Transverse colon (tissue), 4 donors: ENCODE measurements around the gene ATP9A. TPM values are rescaled to one million over a fixed set of nuclear protein-coding genes. Genes with fewer than 3 reads are reported as not detected.

Experiments used
- DNase-seq: peaks from one replicate; pipeline ENCODE4 v3.0.0-alpha.2; 2019
- H3K27ac ChIP-seq, 4 donors: fragments of 200-600 bp; sonication (generic); 2 replicates each; pipeline ENCODE4 v1.5.1; 2016 to 2018; ENCODE audit warnings: inconsistent platforms in 4 of 4
- H3K27me3 ChIP-seq: fragments of 200-600 bp; sonication (generic); 2 replicates; pipeline ENCODE4 v1.5.1; 2017; ENCODE audit warnings: inconsistent platforms
- H3K36me3 ChIP-seq, 4 donors: fragments of 200-600 bp; sonication (generic); 2 replicates each; pipeline ENCODE4 v1.5.1; 2017 to 2019; ENCODE audit warnings: inconsistent platforms in 4 of 4
- H3K4me1 ChIP-seq, 4 donors: fragments of 200-600 bp; sonication (generic); 2 replicates each; pipeline ENCODE4 v1.5.1; 2017 to 2020; ENCODE audit warnings: inconsistent platforms in 4 of 4
- H3K4me3 ChIP-seq, 4 donors: fragments of 200-600 bp; sonication (generic); 1 replicate in 1 of 4; 2 replicates in 3 of 4; pipeline versions ENCODE4 v1.5.1 to v1.6.1; 2017 to 2019; ENCODE audit warnings: inconsistent platforms in 4 of 4
- H3K9me3 ChIP-seq, 2 donors: fragments of 200-600 bp; sonication (generic); 2 replicates each; pipeline ENCODE4 v1.5.1; 2017 to 2019; ENCODE audit warnings: inconsistent platforms in 2 of 2
- CTCF ChIP-seq, 5 experiments: fragments of 200-600 bp in 3 of 5; fragments of 450-650 bp in 2 of 5; sonication (generic) in 3 of 5; IDR thresholded peaks; 1 replicate in 2 of 5; 2 replicates in 3 of 5; pipeline ENCODE4 v1.5.1; 2016 to 2017; ENCODE audit warnings: antibody characterized with exemption in 5 of 5, inconsistent platforms in 3 of 5, mild to moderate bottlenecking in 2 of 5, moderate library complexity in 1 of 5
- EP300 ChIP-seq: sonication (generic); formaldehyde crosslinking; IDR thresholded peaks from one replicate; pipeline ENCODE4 v1.6.1; 2017; ENCODE audit warnings: antibody characterized with exemption, low read depth
- POLR2A ChIP-seq: fragments of 450-650 bp; IDR thresholded peaks from one replicate; pipeline ENCODE4 v1.6.1; 2016; ENCODE audit warnings: antibody characterized with exemption, mild to moderate bottlenecking, moderate library complexity
- POLR2AphosphoS5 ChIP-seq, 3 donors: sonication (generic); formaldehyde crosslinking; IDR thresholded peaks; one replicate each; pipeline ENCODE4 v1.6.1; 2016; ENCODE audit warnings: antibody characterized with exemption in 3 of 3
- WGBS, 2 donors: methylation state at CpG; one replicate each; pipeline ENCODE4 v1.1.5; 2018; ENCODE audit warnings: low coverage in 1 of 2; 5-methylcytosine and 5-hydroxymethylcytosine counted together
- in situ Hi-C, 4 donors: fragments of 200-750 bp; cut with MboI; loops; one replicate each; pipeline versions ENCODE4 v1.15.0 to v1.15.1; 2017; ENCODE audit warnings: low sequenced_read_pairs in 3 of 4, low pct_ligation_motif_present in 1 of 4, low pct_unique_long_range_greater_than_20kb in 1 of 4
- intact Hi-C: fragments of 100-400 bp; cut with DNase I; formaldehyde crosslinking; loops from one replicate; pipeline ENCODE4 v1.15.1; 2023; ENCODE audit warnings: low total_unique reads
- total RNA-seq, 4 donors: library from RNA; depleted of rRNA; stranded (reverse); fragments of >200 nt; gene quantifications; one replicate each; pipeline ENCODE4 v1.1.0, GENCODE V29; 2016

ATP9A gene
- total RNA-seq, 4 donors from 2014 or later: 66.3 to 93.0 (median 78.9) TPM

GRCh38 chr20:51581571-51581970, 186.6 kb downstream of the ATP9A start:
- H3K9me3 ChIP-seq: no peaks in the 10 kb centered on the region
- TF ChIP-seq EP300: no peak
- no peak for TF ChIP-seq CTCF (IDR thresholded peaks at IDR 0.05)
- TF ChIP-seq POLR2AphosphoS5 (IDR thresholded peaks at IDR 0.05): no peak
- no peak for TF ChIP-seq POLR2A
- intact Hi-C loops: no loop called here
- no peaks in the 10 kb centered on the region for H3K27me3 ChIP-seq
- no peaks in the 10 kb centered on the region for H3K4me1 ChIP-seq
- no peak overlapping the region for H3K27ac ChIP-seq
- DNase-seq: no peak
- in situ Hi-C loops: loop anchor here in 2 of 4 donors (25.0 kb wide), 2 partner anchors 194 to 594 kb away; no protein-coding TSS in a partner anchor
- H3K4me3 ChIP-seq: no peak overlapping the region
- H3K36me3 ChIP-seq: no peaks in the 10 kb centered on the region

- H3K9me3 ChIP-seq: no peaks in the 10 kb centered on the region
- H3K4me1 ChIP-seq: no peaks in the 10 kb centered on the region
- H3K36me3 ChIP-seq: no peaks in the 10 kb centered on the region
- H3K4me3 ChIP-seq: no peak overlapping the region
- in situ Hi-C loops (loop anchor here in 2 of 4 donors (25.0 kb wide), 2 partner anchors 192 to 592 kb away; no protein-coding TSS in a partner anchor), intact Hi-C loops (no loop called here)
- H3K27ac ChIP-seq: no peak overlapping the region
- TF ChIP-seq CTCF (IDR thresholded peaks at IDR 0.05) (no peak), EP300 (no peak), POLR2A (no peak), POLR2AphosphoS5 (IDR thresholded peaks at IDR 0.05) (no peak)
- 77 to 79% methylated on average over 2 to 8 of the region's 8 CpGs for WGBS, 2 donors
- DNase-seq: no peak
- no peaks in the 10 kb centered on the region for H3K27me3 ChIP-seq
Measured at GRCh38 chr20:51579137-51579536, 189.1 kb downstream of the ATP9A start.

- WGBS, 2 donors: 85% methylated on average over 2 of the region's 2 CpGs; no CpG with 5 or more reads in 1 of the 2 donors
- no peak for TF ChIP-seq POLR2A
- TF ChIP-seq EP300: no peak
- TF ChIP-seq POLR2AphosphoS5 (IDR thresholded peaks at IDR 0.05): no peak
- TF ChIP-seq CTCF (IDR thresholded peaks at IDR 0.05): no peak
- intact Hi-C loops: no loop called here
- DNase-seq: no peak
- H3K9me3 ChIP-seq: no peaks in the 10 kb centered on the region
- in situ Hi-C loops: loop anchor here in 2 of 4 donors (25.0 kb wide), 2 partner anchors 191 to 591 kb away; no protein-coding TSS in a partner anchor
- no peak overlapping the region for H3K4me3 ChIP-seq
- H3K27ac ChIP-seq: no peak overlapping the region
- no peaks in the 10 kb centered on the region for H3K36me3 ChIP-seq
- H3K27me3 ChIP-seq: no peaks in the 10 kb centered on the region
- no peaks in the 10 kb centered on the region for H3K4me1 ChIP-seq
Measured at GRCh38 chr20:51578145-51578459, 190.1 kb downstream of the ATP9A start.

- intact Hi-C loops (no loop called here), in situ Hi-C loops (loop anchor here in 2 of 4 donors (25.0 kb wide), 2 partner anchors 190 to 590 kb away; no protein-coding TSS in a partner anchor)
- 91 to 92% methylated on average over 5 to 11 of the region's 11 CpGs for WGBS, 2 donors
- no peak overlapping the region for H3K27ac ChIP-seq
- no peak for TF ChIP-seq POLR2A
- no peak for TF ChIP-seq POLR2AphosphoS5 (IDR thresholded peaks at IDR 0.05)
- TF ChIP-seq CTCF (IDR thresholded peaks at IDR 0.05): no peak
- no peak for TF ChIP-seq EP300
- H3K4me3 ChIP-seq: no peak overlapping the region
- H3K4me1 ChIP-seq: no peaks in the 10 kb centered on the region
- H3K36me3 ChIP-seq: no peaks in the 10 kb centered on the region
- H3K27me3 ChIP-seq: no peaks in the 10 kb centered on the region
- H3K9me3 ChIP-seq: no peaks in the 10 kb centered on the region
- no peak for DNase-seq
Measured at GRCh38 chr20:51577432-51578144, 190.6 kb downstream of the ATP9A start.
